VCaP (cell line): ENCODE results near the gene PLEKHD1.
"Not testable (repeated sequence)": the region's sequence is repeated elsewhere in the genome, so short reads cannot be mapped to it uniquely, and the experiment has no call there.

Source experiments
- H3K27ac ChIP-seq: fragments of 450-650 bp; 2 replicates; pipeline ENCODE4 v1.5.1; 2017
- CTCF ChIP-seq: fragments of 450-650 bp; conservative IDR thresholded peaks from 2 replicates; pipeline ENCODE4 v1.5.1; 2017; ENCODE audit warnings: mild to moderate bottlenecking, moderate library complexity

Gene PLEKHD1

GRCh38 chr14:69491193-69491592 is 6.7 kb downstream of the PLEKHD1 start:
- TF ChIP-seq CTCF: no peak
- H3K27ac ChIP-seq: no peak overlapping the region

DNA sequence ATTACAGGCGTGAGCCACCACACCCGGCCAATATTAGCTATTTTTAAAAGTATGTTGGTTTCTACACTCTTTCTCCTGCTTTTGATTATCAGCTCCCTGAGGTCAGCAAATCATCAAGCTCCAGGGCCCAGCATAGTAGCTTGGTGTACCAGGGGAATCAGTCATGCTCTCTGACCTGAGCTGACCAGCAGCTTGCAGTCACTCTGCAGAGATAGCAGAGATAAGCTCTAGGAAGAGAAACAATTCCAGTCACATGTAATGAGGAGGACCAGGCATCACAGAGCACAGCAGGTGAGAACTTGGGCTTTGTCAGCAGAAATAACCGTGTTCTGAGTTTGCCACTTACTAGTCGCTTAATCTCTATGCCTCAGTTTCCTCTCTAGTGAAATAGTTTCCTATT is 8.5 kb downstream of the PLEKHD1 start:
- no peak overlapping the region for H3K27ac ChIP-seq
- no peak for TF ChIP-seq CTCF

- no peak for TF ChIP-seq CTCF
Observed at GRCh38 chr14:69493791-69494190, 9.3 kb downstream of the PLEKHD1 start.

GRCh38 chr14:69495341-69495921 is 10.9 kb downstream of the PLEKHD1 start:
- H3K27ac ChIP-seq: no peak overlapping the region
- no peak for TF ChIP-seq CTCF

More at GRCh38 chr14:69493791-69494190, 9.3 kb downstream of the PLEKHD1 start:
- H3K27ac ChIP-seq: no peak overlapping the region

DNA sequence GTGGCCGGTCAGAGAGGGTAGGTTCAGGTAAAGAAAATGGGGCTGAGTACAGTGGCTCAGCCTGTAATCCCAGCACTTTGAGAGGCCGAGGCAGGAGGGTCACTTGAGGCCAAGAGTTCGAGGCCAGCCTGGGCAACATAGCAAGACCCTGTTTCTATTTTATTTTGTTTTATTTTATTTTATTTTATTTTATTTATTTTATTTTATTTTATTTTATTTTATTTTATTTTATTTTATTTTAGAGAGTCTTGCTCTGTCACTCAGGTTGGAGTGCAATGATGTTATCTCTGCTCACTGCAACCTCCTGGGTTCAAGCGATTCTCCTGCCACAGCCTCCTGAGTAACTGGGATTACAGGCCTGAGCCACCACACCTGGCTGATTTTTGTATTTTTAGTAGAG is 13.3 kb downstream of the PLEKHD1 start:
- H3K27ac ChIP-seq: not testable (repeated sequence)

- H3K27ac ChIP-seq: not testable (repeated sequence)
Observed at GRCh38 chr14:69498286-69498685, 13.8 kb downstream of the PLEKHD1 start.

DNA sequence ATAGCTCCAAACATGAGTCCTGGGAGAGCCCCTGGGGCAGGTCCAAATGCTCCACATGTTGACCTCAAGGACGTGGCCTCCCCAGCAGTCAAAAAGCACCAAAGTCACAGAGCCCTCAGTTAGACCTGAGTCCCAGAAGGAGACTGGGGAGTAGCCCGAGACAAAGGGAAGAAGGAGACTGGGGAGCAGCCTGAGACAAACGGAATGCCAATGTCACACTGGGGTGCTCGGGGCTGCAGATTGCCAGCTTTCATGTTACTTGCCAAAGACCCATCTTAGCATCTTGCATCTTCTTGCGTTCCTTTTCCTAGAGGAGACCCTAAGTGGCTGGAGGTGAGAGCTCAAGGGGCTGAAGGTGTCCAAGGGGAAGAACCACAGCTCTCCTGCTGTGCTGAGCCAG is 14.9 kb downstream of the PLEKHD1 start:
- no peak for TF ChIP-seq CTCF
- no peak overlapping the region for H3K27ac ChIP-seq

- TF ChIP-seq CTCF: no peak
- H3K27ac ChIP-seq: no peak overlapping the region
Observed at GRCh38 chr14:69500096-69500495, 15.6 kb downstream of the PLEKHD1 start.

DNA sequence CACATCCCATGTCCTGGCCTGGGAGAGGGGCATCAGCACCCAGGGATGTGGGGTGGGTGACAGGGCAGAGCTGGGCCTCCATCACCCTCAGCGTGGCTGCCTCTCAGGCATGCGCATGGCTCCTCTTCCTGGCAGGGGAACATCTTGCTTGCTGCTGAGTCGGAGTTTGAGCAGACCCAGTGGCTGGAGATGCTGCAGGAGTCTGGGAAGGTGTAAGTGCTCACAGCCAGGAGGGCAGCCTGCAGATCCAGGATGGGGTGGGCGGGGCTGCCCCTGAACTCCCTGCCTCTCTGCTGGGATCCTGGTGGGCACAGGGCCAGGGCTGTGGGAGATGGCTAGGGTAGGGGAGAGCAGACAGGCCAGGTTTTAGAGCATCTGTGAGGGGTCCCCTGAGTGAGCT is 16.2 kb downstream of the PLEKHD1 start:
- TF ChIP-seq CTCF: no peak
- no peak overlapping the region for H3K27ac ChIP-seq
